DMS153 treated with DMSO at 0.1 percent for 48 hours (cell line): ENCODE data around the gene STMN1.
A peak's percentile ranks its signal among the peaks of the same experiment; 100 is the strongest.

Source experiments
- DNase-seq: peaks from one replicate; lab custom pipeline; 2025; ENCODE audit not compliant: unreplicated experiment; lab: John Stamatoyannopoulos, UW

STMN1 gene

DNA sequence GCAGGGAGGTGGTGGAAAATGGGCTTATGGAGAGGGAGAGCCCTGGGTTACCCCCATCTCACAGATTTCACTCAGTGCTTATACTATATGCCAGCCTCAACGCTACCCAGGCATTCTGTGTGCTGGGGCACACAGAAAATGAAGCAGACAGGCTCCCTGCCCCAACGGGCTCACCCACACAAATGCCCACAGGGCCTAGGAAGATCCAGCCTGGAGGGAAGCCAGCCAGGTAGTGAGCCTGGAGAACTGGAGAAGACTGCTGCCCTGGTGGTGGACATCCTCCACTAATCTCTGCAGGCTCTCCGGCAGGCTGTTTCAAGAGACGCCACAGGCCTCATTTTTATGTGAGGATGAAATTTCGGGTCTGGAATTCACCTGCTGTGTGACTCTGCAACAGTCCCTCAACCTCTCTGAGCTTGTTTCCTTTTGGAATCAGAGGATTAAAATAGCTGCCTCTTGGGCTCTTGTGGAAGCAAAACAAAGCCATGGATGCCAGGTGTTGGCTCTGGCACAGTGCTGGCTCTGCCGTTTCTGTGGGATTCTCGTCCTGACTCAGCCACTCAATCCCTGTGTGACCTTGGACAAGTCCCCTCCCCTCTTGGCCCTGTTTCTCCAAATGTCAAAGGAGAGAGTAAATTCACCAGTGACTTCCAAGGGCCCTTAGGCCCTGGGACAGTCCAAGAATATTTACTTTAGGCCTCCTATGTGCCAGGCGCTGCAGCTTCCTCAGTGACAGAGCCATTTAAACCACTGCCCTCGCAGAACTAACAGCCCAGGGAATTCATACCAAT lies 34.3 kb downstream of the STMN1 start:
- DNase-seq = no peak

DNA sequence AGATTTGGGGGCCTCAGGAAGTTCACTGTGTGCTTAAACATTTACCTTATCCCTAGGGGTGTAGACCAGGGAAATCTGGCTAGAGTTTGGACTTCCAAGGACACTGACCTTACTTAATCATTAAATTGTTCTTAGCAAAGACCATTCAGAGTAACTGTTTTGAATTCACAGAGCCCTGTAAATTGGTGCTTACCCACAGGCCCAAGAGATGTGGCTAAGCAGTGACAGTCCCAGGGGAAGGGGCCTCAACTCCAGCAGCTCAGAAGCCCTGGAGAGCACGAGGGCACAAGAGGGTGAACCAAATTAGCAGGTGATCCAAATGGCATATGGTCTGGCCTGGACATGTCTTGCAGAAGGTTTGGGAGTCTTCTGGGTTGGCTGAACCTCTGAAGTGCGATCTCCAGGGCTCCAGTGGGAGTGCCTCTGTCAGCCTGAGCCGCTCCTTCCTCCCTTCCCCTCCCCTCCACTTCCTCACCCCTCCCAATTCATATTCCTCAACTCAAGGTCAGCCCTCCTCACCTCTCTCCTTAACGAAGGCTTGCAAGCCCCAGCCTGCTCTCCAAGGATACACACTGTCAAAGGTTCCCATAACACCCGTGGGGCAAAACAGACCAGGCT lies 35.0 kb downstream of the STMN1 start:
- no peak for DNase-seq

DNA sequence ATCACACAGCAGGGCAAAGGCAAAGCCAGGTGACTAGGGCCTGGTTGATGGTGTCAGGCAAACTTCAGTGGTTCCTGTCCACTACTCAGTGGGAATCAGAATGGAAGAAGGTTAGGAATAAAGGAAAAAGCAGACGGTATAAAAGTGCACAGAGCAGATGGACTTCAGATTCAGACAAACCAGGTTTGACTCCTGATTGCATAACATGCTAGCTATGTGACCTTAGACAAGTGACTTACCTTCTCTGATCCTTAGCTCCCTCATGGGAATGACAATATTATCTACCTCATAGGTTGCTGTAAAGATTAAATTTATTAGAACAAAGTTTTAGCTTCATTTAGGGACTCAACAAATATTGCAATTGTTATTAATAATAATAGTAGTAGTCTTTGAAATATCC lies 35.6 kb downstream of the STMN1 start:
- no peak for DNase-seq

DNA sequence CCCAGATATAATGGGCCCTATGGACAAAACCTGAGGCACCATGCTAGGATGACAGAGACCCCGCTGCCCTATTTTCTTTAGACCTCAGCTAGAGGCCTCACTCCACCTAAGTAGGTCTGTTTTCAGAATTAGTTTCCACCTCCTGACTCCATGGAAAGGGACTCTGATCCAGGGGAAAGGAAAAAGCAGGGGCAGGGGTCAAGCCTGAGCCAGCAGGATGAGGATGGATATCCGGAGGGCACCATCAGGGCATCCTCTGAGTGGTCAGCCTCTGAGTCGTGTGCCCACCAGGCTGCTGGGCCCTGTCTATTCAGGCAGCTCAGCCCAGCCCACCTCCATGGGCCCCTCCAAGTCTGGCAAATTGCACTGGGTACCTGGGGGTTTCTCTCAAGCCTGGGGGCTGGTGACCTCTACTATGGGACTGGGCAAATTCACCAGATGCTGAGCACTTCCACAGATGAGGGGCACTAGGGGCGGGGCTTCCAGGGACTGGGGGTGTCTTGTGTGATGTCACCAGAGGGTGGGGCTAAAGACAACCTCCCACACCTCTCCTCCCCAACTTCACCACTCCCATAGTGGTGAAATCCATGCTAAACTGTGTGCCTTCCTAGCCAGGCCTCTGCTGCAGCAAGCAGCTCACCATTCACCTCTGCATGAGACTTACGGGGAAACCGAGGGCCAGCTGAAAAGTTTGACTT lies 36.2 kb downstream of the STMN1 start:
- no peak for DNase-seq

DNA sequence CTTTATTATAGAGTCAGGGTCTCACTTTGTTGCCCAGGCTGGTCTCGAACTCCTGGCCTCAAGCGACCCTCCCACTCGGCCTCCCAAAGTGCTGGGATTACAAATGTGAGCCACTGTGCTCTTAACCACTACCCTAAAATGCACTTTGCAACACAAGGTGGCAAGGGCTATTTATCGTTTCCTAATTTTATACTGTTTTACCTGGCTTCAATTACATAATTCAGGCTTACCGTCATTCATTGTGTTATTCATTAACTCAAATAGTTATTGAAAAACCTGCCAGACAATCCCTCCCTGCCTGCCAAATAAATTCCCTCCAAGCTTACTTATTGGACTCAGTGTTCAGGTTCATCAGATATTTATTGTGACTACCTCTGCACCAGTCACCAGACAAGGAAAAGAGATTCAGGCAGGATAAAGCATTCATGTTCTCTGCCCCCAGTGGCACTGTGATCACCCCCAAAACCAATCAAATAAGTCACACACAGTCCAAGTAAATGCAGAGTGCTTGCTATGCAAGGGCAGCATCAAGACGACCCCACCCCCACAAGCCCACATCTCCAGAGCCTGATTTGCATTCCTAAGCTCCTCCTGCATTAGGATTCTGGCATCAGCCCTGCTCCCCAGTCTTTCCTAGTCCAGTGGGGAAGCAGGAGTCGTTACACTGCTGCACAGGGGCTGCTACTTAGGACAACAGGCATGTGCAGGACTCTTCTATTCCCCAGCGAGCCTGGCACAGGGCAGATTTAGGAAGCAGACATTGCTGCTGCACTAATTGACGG lies 38.8 kb downstream of the STMN1 start:
- no peak for DNase-seq

DNA sequence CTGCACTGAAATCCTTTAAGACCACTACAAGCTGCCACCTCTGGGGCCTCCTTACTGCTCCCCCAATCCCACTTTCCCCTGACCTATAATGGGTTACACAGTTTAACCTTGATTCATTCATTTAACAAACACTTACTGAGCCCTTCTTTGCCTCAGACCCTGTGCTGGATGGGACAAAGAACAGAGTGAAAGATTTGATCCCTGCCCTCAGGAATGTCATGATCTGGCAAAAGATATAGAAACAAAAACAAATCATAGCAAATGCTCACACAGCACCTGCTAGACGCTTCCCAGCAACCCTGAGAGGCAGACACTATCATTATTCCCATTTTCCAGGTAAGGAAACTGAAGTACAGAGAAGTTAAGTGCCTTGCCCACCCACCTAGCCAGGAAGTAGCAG lies 39.9 kb downstream of the STMN1 start:
- DNase-seq = no peak

DNA sequence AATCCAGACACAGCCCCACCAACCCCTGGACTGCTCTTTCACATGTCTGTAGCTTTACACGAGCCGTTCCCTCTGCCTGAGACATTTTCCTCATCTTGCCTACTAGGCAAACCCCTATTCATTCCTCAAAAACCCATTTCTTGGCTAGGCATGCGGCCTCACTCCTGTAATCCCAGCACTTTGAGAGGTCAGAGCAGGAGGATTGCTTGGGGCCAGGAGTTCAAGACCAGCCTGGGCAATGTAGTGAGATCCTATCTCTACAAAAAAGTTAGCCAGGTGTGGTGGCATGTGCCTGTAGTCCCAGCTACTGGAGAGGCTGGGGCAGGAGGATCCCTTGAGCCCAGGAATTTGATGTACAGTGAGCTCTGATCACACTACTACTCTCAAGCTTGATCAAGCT lies 41.8 kb downstream of the STMN1 start:
- no peak for DNase-seq

DNA sequence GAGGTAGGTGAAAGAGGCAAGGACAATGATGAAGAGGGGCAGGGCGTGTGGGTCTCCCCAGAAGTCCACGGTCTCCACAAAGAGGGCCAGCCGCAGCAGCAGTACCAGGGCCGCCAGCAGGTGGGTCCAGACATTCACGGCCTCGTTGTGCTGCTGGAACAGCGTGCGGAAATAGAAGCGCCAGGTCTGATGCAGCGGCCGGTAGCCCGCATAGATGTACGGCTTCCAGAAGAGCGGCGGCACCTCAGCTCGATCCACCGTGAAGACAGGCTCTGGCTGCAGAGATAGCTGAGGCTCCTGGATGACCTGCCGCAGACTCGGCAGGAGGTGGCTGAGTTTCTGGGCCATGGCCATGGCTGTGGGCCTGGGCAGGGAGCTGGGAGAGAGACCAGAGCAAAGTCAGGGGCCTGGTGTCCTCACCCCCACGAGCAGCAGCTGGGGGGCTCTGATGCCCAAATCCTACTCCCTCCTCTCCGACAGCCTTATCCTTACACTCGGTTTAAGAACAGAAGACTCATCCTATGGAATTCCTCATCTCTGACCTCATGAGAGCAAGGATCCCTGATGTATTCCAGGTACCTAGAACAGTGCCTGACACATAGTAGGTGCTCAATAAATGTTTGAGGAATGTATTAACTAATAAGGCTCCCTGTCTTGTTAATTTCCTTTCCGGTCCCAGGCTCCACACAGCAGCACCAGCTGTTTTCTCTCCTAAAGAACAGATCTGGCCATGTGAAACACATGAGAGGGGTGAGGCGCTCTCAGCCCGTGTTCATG lies 42.5 kb downstream of the STMN1 start:
- no peak for DNase-seq

DNA sequence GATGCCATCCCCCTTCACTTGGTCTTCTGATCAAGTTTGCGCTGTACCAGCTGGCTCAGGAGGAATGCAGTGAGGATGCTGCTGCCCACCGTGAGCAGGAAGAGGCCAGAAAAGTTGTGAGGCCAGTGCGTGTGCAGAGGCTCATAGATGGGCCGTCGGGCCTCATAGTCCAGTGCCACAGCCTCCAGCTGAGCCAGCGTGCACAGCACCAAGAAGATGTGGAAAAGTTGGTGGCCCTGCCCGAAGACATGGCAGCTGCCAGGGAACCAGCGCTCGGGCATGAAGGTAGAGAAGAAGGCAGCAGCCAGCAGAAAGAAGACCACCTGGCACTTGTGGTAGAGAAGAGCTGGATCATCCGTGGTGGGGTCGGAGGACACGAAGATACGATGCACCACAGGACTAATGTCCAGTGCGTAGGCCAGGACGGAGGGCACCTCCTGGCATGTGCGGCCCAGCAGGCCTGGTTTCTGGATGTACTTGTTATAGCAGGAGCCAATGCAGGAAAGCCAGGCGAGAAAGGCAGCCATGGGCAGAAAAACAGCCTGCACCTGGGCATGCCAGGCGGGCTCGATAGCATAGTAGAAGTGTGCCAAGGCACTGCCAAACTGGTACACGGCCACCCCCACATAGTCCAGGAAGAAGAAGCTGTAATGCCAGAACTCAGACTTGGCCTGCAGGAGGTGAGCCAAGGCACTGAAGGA lies 43.3 kb downstream of the STMN1 start:
- DNase-seq = no peak

DNA sequence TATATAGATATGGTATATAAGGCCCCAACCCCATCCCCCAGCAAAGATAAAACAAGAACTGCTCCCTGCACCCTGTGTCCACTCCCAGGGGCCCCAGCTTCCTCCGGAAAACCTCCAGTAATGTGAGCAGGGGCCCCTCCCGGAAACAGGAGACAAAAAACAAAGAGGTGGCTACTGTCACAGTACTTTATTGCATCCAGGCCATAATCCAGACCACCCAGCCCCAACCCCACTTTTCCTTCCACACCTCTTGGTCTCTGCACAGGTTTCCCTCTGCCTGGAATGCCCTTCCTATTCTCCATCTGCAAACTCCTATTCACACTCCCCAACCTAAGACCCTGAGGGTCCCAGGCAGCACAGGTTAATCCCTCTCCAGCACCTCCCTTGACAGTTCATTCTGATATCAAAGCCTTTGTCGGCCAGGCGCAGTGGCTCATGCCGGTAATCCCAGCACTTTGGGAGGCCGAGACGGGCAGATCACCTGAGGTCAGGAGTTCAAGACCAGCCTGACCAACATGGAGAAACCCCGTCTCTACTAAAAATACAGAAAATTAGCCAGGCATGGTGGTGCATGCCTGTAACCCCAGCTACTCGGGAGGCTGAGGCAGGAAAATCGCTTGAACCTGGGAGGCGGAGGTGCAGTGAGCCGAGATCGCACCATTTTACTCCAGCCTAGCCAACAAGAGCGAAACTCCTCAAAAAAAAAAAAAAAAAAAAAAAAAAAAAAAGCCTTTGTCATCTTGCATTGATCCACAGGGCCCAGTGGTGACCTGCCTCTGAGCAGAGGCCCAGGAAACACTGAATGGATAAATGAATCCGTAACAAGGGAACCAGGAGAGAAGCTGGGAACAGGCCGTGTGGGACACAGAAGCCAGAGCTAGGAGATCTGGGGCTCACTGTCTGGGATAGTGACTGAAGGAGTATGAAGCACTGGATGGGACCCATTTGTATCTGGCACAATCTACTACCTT lies 44.6 kb downstream of the STMN1 start:
- no peak for DNase-seq

DNA sequence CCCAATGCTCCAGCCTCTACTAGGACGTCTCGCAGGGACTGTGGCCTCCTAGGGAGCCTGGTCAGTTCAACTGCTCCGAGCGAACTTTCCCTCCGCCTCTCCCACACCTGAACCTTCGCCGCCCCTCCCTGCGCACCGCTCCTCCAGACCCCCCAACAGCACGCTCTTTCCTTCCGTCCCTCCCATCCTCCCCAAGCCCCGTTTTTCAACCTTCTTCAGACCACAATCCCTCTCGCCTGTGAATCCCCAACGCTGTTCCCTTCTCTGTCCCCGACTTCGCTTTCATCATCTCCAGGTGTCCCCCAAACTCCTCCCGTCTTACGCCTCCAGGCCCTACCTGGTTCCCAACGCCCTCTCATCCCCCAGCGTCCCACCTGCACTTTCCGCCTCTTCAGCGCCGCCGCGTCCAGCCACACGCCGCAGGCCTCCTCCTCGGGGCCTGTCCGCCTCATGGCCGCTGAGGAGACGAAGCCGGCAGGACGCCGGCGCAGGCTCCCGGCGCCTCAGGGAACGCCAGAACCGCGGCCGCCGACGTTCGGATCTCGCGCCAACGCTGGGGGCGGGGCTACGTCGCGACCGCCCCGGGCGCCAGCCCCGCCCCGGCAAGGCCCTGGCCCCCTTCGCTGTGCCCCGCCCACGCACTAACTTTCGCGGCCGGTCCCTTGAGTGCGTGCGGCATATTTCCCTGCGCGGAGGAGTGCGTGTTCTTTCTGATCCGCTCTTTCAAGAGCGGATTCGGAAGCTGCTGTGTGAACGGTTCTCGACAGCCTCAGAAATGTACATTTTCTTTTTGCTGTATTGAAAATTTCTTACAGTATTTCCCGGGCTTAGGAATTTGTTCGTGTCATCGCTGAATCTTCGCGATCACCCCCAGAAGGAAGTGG lies 47.1 kb downstream of the STMN1 start, which contains the start of gene AUNIP:
Gene AUNIP, minus strand, starts transcription at position 552 of the 884 bp plus-strand sequence. Its CDS starts 100 bp downstream, at position 452.
- DNase-seq = peak; percentile 89

DNA sequence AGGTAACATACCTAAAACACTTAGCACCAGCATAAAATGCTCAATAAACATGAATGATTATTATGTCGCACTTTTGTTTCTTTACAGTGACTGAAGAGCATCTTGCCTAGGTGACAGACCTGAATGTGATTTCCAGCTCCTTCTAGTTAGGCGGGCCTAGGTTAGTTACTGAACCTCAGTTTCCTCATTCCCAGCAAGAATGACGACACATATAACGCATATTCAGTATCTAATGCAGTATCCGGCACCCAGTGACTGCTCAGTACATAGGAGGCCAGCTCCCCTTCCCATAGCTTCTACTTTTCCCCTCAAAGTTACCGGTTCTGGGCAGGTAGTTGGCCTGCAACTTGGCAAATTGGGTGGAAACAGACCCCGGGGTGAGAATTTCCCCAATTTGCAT lies 47.7 kb downstream of the STMN1 start:
- DNase-seq = no peak

DNA sequence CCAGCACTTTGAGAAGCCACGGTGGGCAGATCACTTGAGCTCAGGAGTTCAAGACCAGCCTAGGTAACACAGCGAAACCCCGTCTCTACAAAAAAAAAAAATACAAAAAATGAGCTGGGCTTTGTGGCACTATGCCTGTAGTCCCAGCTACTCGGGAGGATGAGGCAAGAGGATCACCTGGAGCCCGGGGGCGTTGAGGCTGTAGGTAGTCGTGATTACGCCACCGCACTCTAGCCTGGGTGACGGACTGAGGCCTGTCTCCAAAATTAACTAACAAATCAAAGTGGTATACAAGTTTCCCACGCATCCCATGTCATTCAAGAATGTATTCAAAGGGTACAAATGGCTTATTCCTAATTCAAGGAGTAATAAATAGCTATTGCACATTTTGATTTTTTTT lies 49.4 kb downstream of the STMN1 start:
- no peak for DNase-seq

DNA sequence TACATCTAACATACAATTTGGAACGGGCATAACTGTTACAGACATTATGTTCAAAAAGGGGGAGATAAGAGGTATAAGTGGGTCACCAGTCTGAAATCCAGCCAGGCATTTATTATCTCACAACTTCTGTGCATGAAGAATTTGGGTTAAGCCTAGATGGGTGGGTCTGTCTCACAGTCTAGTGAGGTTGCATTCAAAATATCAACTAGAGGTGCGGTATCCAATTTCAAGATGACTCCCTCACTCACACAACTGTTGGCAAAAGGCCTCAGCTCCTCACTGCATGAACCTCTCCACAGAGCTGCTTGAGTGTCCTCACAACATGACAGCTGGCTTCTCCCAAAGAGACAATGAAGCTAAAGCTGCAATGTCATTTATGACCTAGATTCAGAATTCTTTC lies 51.7 kb downstream of the STMN1 start:
- no peak for DNase-seq
